ENCODE data around the gene KCNJ15. TPM values are rescaled to one million over a fixed set of nuclear protein-coding genes. Genes with fewer than 3 reads are reported as not detected.
A peak's percentile ranks its signal among the peaks of the same experiment; 100 is the strongest.

KCNJ15 gene
- total RNA-seq, 2 experiments from 2014 or later = 0.12 to 0.14 TPM

- Mint-ChIP-seq H3K27ac (no peak overlapping the region), H3K36me3 (ENCODE audit: low read depth) (no peaks in the 10 kb centered on the region), H3K4me1 (no peaks in the 10 kb centered on the region), H3K9me3 (ENCODE audit: low read depth) (no peaks in the 10 kb centered on the region), H3K4me3 (no peak overlapping the region), H3K27me3 (peaks cover 2% of the 10 kb centered on the region)
- no peak for DNase-seq
- ATAC-seq = no peak
- intact Hi-C loops (cut with DNase I, micrococcal nuclease) = loop anchor here in 1 of 2 experiments (5.0 kb wide), 1 partner anchor 116 kb away; no protein-coding TSS in a partner anchor
- ChIA-PET CTCF (no interaction called here), POLR2A (no interaction called here)
Observed at GRCh38 chr21:38333301-38334272, 76.8 kb downstream of the KCNJ15 start.

DNA sequence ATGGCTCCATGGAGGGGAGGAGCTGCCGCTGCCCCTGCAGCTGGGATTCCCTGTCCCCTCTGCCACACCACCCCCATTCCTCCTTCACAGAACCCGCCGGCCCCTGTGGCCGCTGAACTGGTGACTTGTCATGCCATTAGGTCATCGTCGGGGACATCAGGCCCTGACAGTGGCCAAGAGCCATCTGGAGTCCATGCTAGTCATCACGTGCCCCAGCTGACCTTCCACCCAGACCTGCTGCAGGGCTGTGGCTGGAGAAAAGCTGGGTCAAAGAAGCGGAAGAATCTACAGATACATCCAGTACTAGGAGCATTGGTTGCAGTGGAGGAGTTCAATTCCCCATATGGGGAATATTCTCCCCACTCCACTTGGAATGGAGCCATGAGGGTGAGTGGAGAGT lies 78.1 kb downstream of the KCNJ15 start:
- no peak for DNase-seq
- ChIA-PET POLR2A (no interaction called here), CTCF (interaction anchor here (1.0 kb wide), 1 partner anchor 17 kb away, joined by 4 read pairs; no protein-coding TSS in a partner anchor)
- no peak overlapping the region for H3K27ac Mint-ChIP-seq
- no peak overlapping the region for H3K4me3 Mint-ChIP-seq
- no peaks in the 10 kb centered on the region for H3K4me1 Mint-ChIP-seq
- ATAC-seq = no peak
- peaks cover 2% of the 10 kb centered on the region for H3K27me3 Mint-ChIP-seq
- H3K9me3 Mint-ChIP-seq (ENCODE audit: low read depth) = no peaks in the 10 kb centered on the region
- intact Hi-C loops (cut with DNase I, micrococcal nuclease) = loop anchor here in 1 of 2 experiments (5.0 kb wide), 1 partner anchor 118 kb away; no protein-coding TSS in a partner anchor
- H3K36me3 Mint-ChIP-seq (ENCODE audit: low read depth) = no peaks in the 10 kb centered on the region

DNA sequence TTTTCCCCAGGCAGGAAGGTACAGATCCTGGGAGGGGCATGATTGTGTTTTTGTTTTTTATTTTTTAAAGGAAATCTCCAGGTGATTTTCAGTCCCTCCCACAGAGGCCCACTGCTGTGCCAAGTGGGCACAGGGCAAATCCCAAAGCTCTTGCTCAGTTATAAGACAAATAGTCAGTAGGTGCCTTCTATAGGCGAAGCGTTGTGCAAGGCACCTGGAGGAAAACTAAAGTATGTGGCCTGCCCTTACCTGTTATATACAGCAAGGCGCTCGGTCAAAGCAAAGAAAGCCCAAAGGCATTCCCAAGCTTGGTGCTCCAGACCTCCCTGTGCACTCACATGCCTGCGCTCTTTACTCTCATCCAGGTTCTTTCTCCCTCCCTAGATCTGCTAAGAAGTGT lies 81.0 kb downstream of the KCNJ15 start:
- no peak for ATAC-seq
- ChIA-PET CTCF (interaction anchor here (1.5 to 1.6 kb wide), 3 partner anchors 14 to 121 kb away, joined by 4 to 7 read pairs (median 5); no protein-coding TSS in a partner anchor), POLR2A (no interaction called here)
- no peak for DNase-seq
- H3K27ac Mint-ChIP-seq = no peak overlapping the region
- no peak overlapping the region for H3K4me3 Mint-ChIP-seq
- H3K36me3 Mint-ChIP-seq (ENCODE audit: low read depth) = no peaks in the 10 kb centered on the region
- no peaks in the 10 kb centered on the region for H3K4me1 Mint-ChIP-seq
- intact Hi-C loops (cut with DNase I, micrococcal nuclease) = no loop called here
- H3K9me3 Mint-ChIP-seq (ENCODE audit: low read depth) = no peaks in the 10 kb centered on the region
- no peaks in the 10 kb centered on the region for H3K27me3 Mint-ChIP-seq

- no peaks in the 10 kb centered on the region for H3K4me1 Mint-ChIP-seq
- H3K9me3 Mint-ChIP-seq (ENCODE audit: low read depth) = no peaks in the 10 kb centered on the region
- ChIA-PET POLR2A (no interaction called here), CTCF (interaction anchor here (0.5 to 1.4 kb wide), 4 partner anchors 8 to 873 kb away, joined by 3 to 7 read pairs (median 4); no protein-coding TSS in a partner anchor)
- no peaks in the 10 kb centered on the region for H3K36me3 Mint-ChIP-seq (ENCODE audit: low read depth)
- DNase-seq (no peak), ATAC-seq (no peak)
- H3K4me3 Mint-ChIP-seq = no peak overlapping the region
- H3K27me3 Mint-ChIP-seq = no peaks in the 10 kb centered on the region
- no peak overlapping the region for H3K27ac Mint-ChIP-seq
- intact Hi-C loops (cut with DNase I, micrococcal nuclease) = no loop called here
Observed at GRCh38 chr21:38340131-38340530, 83.3 kb downstream of the KCNJ15 start.

DNA sequence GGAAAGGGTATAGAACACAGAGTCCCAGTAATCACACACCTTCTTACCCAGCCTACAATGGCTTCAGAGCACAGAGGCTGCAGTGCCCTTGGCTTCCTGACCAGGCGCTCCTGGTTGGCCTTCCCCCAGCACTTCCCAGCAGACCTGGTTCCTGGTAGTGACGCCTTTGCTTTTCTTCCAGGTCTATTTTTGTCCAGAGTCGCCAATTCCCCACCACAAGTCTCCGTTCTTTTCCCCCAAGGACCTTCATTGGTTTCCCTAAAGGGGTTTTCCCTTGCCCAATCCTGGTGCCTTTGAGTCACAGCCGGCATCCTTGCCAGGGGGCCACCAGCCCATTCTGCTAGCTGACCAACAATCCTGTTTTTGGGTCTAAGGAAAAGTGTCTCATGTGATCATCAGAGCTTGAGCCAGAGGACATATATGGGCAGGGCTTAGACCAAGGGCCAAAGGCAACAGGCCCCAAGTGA lies 84.8 kb downstream of the KCNJ15 start:
- ChIA-PET CTCF (interaction anchor here (0.7 kb wide), 1 partner anchor 124 kb away, joined by 3 read pairs; no protein-coding TSS in a partner anchor), POLR2A (no interaction called here)
- no peaks in the 10 kb centered on the region for H3K4me1 Mint-ChIP-seq
- no peak overlapping the region for H3K4me3 Mint-ChIP-seq
- DNase-seq (no peak), ATAC-seq (no peak)
- H3K27ac Mint-ChIP-seq = no peak overlapping the region
- H3K36me3 Mint-ChIP-seq (ENCODE audit: low read depth) = no peaks in the 10 kb centered on the region
- H3K27me3 Mint-ChIP-seq = no peaks in the 10 kb centered on the region
- H3K9me3 Mint-ChIP-seq (ENCODE audit: low read depth) = no peaks in the 10 kb centered on the region
- intact Hi-C loops (cut with DNase I, micrococcal nuclease) = no loop called here

DNA sequence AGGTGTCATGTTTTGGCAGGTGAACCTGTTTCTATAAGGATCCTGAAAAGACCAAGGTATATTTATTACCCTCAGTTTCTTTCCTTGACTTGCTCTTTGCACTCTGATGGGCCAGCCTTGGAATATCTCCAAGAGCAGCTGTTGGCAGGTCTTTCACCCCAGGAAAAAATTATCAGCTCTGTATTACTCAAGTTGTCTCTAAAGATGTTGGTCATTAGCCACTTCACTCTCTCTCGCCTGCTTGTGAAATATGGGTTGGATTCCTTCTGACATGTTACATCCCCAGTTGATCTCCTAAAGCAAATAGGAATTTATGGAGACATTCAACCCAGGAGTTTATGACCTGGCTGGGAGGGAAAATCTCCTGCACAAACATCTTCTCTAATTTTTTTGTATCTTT lies 85.9 kb downstream of the KCNJ15 start:
- intact Hi-C loops (cut with DNase I, micrococcal nuclease) = no loop called here
- Mint-ChIP-seq H3K4me3 (no peak overlapping the region), H3K27ac (no peak overlapping the region), H3K27me3 (peaks cover 3% of the 10 kb centered on the region), H3K36me3 (ENCODE audit: low read depth) (no peaks in the 10 kb centered on the region), H3K9me3 (ENCODE audit: low read depth) (no peaks in the 10 kb centered on the region), H3K4me1 (peaks cover under 1% of the 10 kb centered on the region)
- POLR2A ChIA-PET = no interaction called here
- DNase-seq = no peak
- ATAC-seq = no peak
- CTCF ChIA-PET = interaction anchor here (0.8 to 1.5 kb wide), 3 partner anchors 10 to 124 kb away, joined by 3 to 13 read pairs (median 3); no protein-coding TSS in a partner anchor

DNA sequence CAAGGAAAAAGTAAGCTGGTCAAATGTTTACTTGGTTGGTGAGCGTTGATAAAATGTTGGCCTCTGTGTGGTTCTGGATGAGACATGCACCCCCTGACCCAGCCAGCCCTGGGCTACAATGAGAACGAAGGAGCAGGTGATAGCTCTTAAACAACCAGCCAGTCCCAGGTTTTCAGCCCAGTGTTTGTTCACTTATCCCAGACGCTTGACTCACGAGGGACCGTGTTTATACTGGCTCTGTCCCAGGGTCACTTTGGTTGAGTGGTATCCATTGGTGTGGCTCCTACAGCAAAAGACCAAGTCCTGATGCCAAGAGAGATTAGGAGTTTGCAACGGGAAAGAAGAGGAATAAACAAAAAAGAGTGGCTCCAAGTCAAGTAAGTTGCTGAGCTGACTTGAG lies 86.9 kb downstream of the KCNJ15 start:
- ATAC-seq (no peak), DNase-seq (no peak)
- Mint-ChIP-seq H3K4me1 (peaks cover 10% of the 10 kb centered on the region), H3K36me3 (ENCODE audit: low read depth) (no peaks in the 10 kb centered on the region), H3K27ac (no peak overlapping the region), H3K9me3 (ENCODE audit: low read depth) (no peaks in the 10 kb centered on the region), H3K27me3 (peaks cover 3% of the 10 kb centered on the region), H3K4me3 (no peak overlapping the region)
- ChIA-PET POLR2A (no interaction called here), CTCF (interaction anchor here (0.7 to 1.5 kb wide), 3 partner anchors 9 to 153 kb away, joined by 3 to 13 read pairs (median 4); no protein-coding TSS in a partner anchor)
- intact Hi-C loops (cut with DNase I, micrococcal nuclease) = no loop called here

- ATAC-seq (no peak), DNase-seq (no peak)
- intact Hi-C loops (cut with DNase I, micrococcal nuclease) = no loop called here
- Mint-ChIP-seq H3K27ac (no peak overlapping the region), H3K36me3 (ENCODE audit: low read depth) (no peaks in the 10 kb centered on the region), H3K4me3 (no peak overlapping the region), H3K4me1 (peaks cover 28% of the 10 kb centered on the region), H3K9me3 (ENCODE audit: low read depth) (no peaks in the 10 kb centered on the region), H3K27me3 (peaks cover 3% of the 10 kb centered on the region)
- ChIA-PET POLR2A (no interaction called here), CTCF (interaction anchor here (1.2 kb wide), 1 partner anchor 9 kb away, joined by 5 read pairs; no protein-coding TSS in a partner anchor)
Observed at GRCh38 chr21:38346286-38346685, 89.5 kb downstream of the KCNJ15 start.

DNA sequence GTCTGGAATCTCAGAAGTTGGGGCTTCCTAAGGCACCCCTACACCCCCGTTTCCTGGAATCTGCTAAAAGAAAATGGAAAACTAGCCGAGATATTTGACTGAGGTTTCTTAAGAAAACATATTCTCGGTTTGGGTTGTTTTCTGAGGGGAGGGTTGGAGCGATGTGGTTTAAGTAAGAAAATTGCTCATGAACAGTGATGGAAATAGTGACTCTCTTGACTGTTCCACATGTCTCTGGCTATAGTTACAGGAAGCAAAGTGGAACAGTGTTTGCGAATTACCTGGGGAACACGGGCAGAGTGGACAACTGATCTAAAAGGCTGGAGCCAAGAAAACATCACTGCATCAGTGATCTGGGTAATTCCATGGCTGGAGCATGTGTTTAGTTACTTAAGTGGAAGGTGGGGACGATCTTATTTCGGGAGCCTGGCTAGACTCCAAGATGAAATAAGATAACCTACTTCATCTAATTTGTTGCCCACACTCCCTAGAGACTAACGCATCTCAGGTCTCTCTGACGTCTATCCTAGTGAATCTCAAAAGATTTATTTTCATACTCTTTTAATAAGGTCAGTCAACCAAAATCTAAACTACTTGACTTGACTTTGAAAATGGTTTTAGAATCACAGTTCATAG lies 92.4 kb downstream of the KCNJ15 start:
- Mint-ChIP-seq H3K27ac (peak overlapping the region; percentile 78), H3K27me3 (peaks cover 6% of the 10 kb centered on the region), H3K4me1 (peaks cover 41% of the 10 kb centered on the region), H3K9me3 (ENCODE audit: low read depth) (no peaks in the 10 kb centered on the region), H3K4me3 (no peak overlapping the region), H3K36me3 (ENCODE audit: low read depth) (no peaks in the 10 kb centered on the region)
- DNase-seq (peak; percentile 41), ATAC-seq (peak; percentile 78)
- CTCF ChIA-PET = interaction anchor here (10.2 kb wide), 1 partner anchor 131 kb away, joined by 154 read pairs; no protein-coding TSS in a partner anchor
- POLR2A ChIA-PET = interaction anchor here (0.6 kb wide), 1 partner anchor 419 kb away, joined by 3 read pairs; no protein-coding TSS in a partner anchor
- intact Hi-C loops (cut with DNase I, micrococcal nuclease) = loop anchor here (1.0 to 2.0 kb wide), 4 partner anchors 21 to 105 kb away; no protein-coding TSS in a partner anchor

GRCh38 chr21:38349977-38350376 lies 93.2 kb downstream of the KCNJ15 start:
- no peak for DNase-seq

GRCh38 chr21:38350684-38351083 lies 93.9 kb downstream of the KCNJ15 start:
- CTCF ChIA-PET = interaction anchor here (0.5 to 10.2 kb wide), 9 partner anchors 7 to 539 kb away, joined by 3 to 154 read pairs (median 5); no protein-coding TSS in a partner anchor
- no peak for ATAC-seq
- H3K27me3 Mint-ChIP-seq = peaks cover 8% of the 10 kb centered on the region
- peaks cover 41% of the 10 kb centered on the region for H3K4me1 Mint-ChIP-seq
- H3K36me3 Mint-ChIP-seq (ENCODE audit: low read depth) = no peaks in the 10 kb centered on the region
- H3K9me3 Mint-ChIP-seq (ENCODE audit: low read depth) = no peaks in the 10 kb centered on the region
- intact Hi-C loops (cut with DNase I, micrococcal nuclease) = loop anchor here in 1 of 2 experiments (10.0 kb wide), 1 partner anchor 676 kb away; no protein-coding TSS in a partner anchor
- H3K4me3 Mint-ChIP-seq = no peak overlapping the region
- POLR2A ChIA-PET = no interaction called here
- H3K27ac Mint-ChIP-seq = peak overlapping the region; percentile 61
- no peak for DNase-seq

More at GRCh38 chr21:38349977-38350376, 93.2 kb downstream of the KCNJ15 start:
- POLR2A ChIA-PET = no interaction called here
- H3K27me3 Mint-ChIP-seq = peaks cover 8% of the 10 kb centered on the region
- peak overlapping the region; percentile 24 for H3K27ac Mint-ChIP-seq
- CTCF ChIA-PET = interaction anchor here (1.2 to 10.2 kb wide), 4 partner anchors 72 to 181 kb away, joined by 3 to 154 read pairs (median 43); no protein-coding TSS in a partner anchor
- no peak overlapping the region for H3K4me3 Mint-ChIP-seq
- peaks cover 41% of the 10 kb centered on the region for H3K4me1 Mint-ChIP-seq
- H3K9me3 Mint-ChIP-seq (ENCODE audit: low read depth) = no peaks in the 10 kb centered on the region
- no peaks in the 10 kb centered on the region for H3K36me3 Mint-ChIP-seq (ENCODE audit: low read depth)
- intact Hi-C loops (cut with DNase I, micrococcal nuclease) = loop anchor here (1.0 to 10.0 kb wide), 5 partner anchors 22 to 675 kb away; no protein-coding TSS in a partner anchor
- ATAC-seq = no peak

All from activated CD4-positive, alpha-beta T cell treated with anti-CD3 and anti-CD28 coated beads for 36 hours (primary cell).